Lung (tissue), 12 donors: ENCODE data around the gene PEX13. TPM values are rescaled to one million over a fixed set of nuclear protein-coding genes. Genes with fewer than 3 reads are reported as not detected.
"Not testable (repeated sequence)": the region's sequence is repeated elsewhere in the genome, so short reads cannot be mapped to it uniquely, and the experiment has no call there.

Experiments
- ATAC-seq: fragments of 200-7000 bp; cut with Tn5 transposase; one replicate; pipeline ENCODE4 v1.9.1; 2020; ENCODE audit warnings: moderate number of reproducible peaks; ENCODE audit not compliant: insufficient read depth, low FRiP score
- DNase-seq, 3 donors: peaks; one replicate each; pipeline ENCODE4 v3.0.0-alpha.2; 2013 to 2017
- H3K27ac ChIP-seq, 2 donors: one replicate each; pipeline ENCODE4 v1.5.1; 2013; ENCODE audit warnings: mild to moderate bottlenecking in 2 of 2, moderate library complexity in 2 of 2, control low read depth in 1 of 2, inconsistent platforms in 1 of 2, low read depth in 1 of 2, low read length in 1 of 2
- H3K27me3 ChIP-seq, 3 donors: one replicate each; pipeline ENCODE4 v1.5.1; 2013; ENCODE audit warnings: low read length in 2 of 3; ENCODE audit not compliant: control insufficient read depth in 3 of 3, insufficient read depth in 3 of 3
- H3K36me3 ChIP-seq, 4 donors: one replicate each; pipeline ENCODE4 v1.5.1; 2013; ENCODE audit warnings: low read length in 4 of 4, mild to moderate bottlenecking in 1 of 4, moderate library complexity in 1 of 4; ENCODE audit not compliant: control insufficient read depth in 4 of 4, insufficient read depth in 4 of 4
- H3K4me1 ChIP-seq, 5 donors: one replicate each; pipeline ENCODE4 v1.5.1; 2013; ENCODE audit warnings: low read length in 5 of 5, mild to moderate bottlenecking in 2 of 5, moderate library complexity in 1 of 5; ENCODE audit not compliant: control insufficient read depth in 5 of 5, insufficient read depth in 5 of 5
- H3K4me3 ChIP-seq: one replicate; pipeline ENCODE4 v1.5.1; 2013; ENCODE audit warnings: mild to moderate bottlenecking, control low read depth, moderate library complexity
- H3K9ac ChIP-seq, 2 donors: one replicate each; pipeline ENCODE4 v1.5.1; 2013; ENCODE audit warnings: low read length in 2 of 2, control low read depth in 1 of 2; ENCODE audit not compliant: insufficient read depth in 1 of 2
- H3K9me3 ChIP-seq, 4 donors: one replicate each; pipeline ENCODE4 v1.5.1; 2013; ENCODE audit warnings: low read length in 3 of 4, mild to moderate bottlenecking in 1 of 4, moderate library complexity in 1 of 4; ENCODE audit not compliant: control insufficient read depth in 4 of 4, insufficient read depth in 3 of 4
- WGBS, 2 donors: extraction: QIAGEN DNeasy Blood & Tissue Kit; methylation state at CpG; one replicate each; pipeline ENCODE4 v1.1.7; 2013; 5-methylcytosine and 5-hydroxymethylcytosine counted together
- polyA plus RNA-seq, 2 donors: library from polyadenylated mRNA; stranded (reverse); fragments of 200-250 nt; gene quantifications; one replicate each; pipeline ENCODE4 v1.2.1, GENCODE V29; 2013
- total RNA-seq, 2 donors: library from RNA; depleted of rRNA in 1 of 2; stranded (reverse); fragments of >200 nt in 1 of 2; gene quantifications; one replicate each; pipeline ENCODE4 v1.2.1, GENCODE V29; 2014 to 2021
- TF ChIP-seq, protein P1 (sequence below): IDR thresholded peaks from 2 replicates; pipeline ENCODE4 v1.5.1; 2012; ENCODE audit warnings: mild to moderate bottlenecking; ENCODE audit errors: control extremely low read depth, extremely low read depth
- donor health status: control.
- donor health status: control.
- donor health status: Bipolar disorder and iron deficiency.
- donor health status: healthy.
- donor health status: DM: yes; HTN: yes; CAD: no.

PEX13 gene
- total and polyA plus RNA-seq, 4 donors = 11.1 to 45.1 (median 17.3) TPM

DNA sequence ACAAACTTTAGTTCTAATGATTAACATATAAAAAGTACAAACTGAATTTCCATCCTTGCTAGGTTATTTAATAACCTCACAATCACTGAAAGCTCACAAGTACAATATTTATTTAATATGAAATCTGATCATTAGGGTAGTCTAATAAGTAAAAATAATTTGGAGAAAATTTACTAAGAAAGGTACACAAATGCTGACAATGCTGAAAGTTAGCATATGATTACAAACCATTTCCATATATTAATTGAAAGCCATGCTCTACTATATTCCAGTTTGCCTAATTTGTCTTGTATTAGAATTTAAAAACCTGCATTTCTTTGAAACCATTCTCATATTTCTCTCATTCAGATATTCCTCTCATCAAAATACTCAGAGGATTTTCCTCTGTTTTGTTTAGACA, 8.2 kb upstream of the PEX13 start:
- H3K27me3 ChIP-seq = no peaks in the 10 kb centered on the region
- DNase-seq = no peak

GRCh38 chr2:61011678-61012077, 5.8 kb upstream of the PEX13 start:
- DNase-seq = no peak
- Histone ChIP-seq H3K4me3 (no peak overlapping the region), H3K4me1 (peaks cover 0 to 7% (median 1%) of the 10 kb centered on the region in 5 donors), H3K27ac (no peak overlapping the region), H3K9ac (no peak overlapping the region), H3K36me3 (no peaks in the 10 kb centered on the region), H3K27me3 (no peaks in the 10 kb centered on the region), H3K9me3 (no peaks in the 10 kb centered on the region)
- WGBS, 2 donors = 45 to 69% methylated on average over 1 of the region's 1 CpG
- TF ChIP-seq, protein P1, sequence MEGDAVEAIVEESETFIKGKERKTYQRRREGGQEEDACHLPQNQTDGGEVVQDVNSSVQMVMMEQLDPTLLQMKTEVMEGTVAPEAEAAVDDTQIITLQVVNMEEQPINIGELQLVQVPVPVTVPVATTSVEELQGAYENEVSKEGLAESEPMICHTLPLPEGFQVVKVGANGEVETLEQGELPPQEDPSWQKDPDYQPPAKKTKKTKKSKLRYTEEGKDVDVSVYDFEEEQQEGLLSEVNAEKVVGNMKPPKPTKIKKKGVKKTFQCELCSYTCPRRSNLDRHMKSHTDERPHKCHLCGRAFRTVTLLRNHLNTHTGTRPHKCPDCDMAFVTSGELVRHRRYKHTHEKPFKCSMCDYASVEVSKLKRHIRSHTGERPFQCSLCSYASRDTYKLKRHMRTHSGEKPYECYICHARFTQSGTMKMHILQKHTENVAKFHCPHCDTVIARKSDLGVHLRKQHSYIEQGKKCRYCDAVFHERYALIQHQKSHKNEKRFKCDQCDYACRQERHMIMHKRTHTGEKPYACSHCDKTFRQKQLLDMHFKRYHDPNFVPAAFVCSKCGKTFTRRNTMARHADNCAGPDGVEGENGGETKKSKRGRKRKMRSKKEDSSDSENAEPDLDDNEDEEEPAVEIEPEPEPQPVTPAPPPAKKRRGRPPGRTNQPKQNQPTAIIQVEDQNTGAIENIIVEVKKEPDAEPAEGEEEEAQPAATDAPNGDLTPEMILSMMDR = no peak
- ATAC-seq = no peak

More for the DNA sequence above, 8.2 kb upstream of the PEX13 start:
- Histone ChIP-seq H3K9me3 (no peaks in the 10 kb centered on the region), H3K36me3 (no peaks in the 10 kb centered on the region), H3K4me3 (no peak overlapping the region), H3K27ac (no peak overlapping the region), H3K4me1 (peaks cover 0 to 1% (median 0%) of the 10 kb centered on the region in 5 donors), H3K9ac (no peak overlapping the region)
- no peak for ATAC-seq
- TF ChIP-seq, protein P1 = no peak

GRCh38 chr2:61012303-61012702, 5.2 kb upstream of the PEX13 start:
- not testable (repeated sequence) for H3K27me3 ChIP-seq, H3K36me3 ChIP-seq, H3K4me3 ChIP-seq, H3K27ac ChIP-seq, H3K4me1 ChIP-seq, DNase-seq, H3K9ac ChIP-seq, ATAC-seq, H3K9me3 ChIP-seq
- 70 to 76% methylated on average over 2 of the region's 2 CpGs for WGBS, 2 donors

- Histone ChIP-seq H3K27ac (no peak overlapping the region), H3K36me3 (no peaks in the 10 kb centered on the region), H3K9ac (no peak overlapping the region), H3K9me3 (no peaks in the 10 kb centered on the region), H3K4me1 (peaks cover 0 to 8% (median 1%) of the 10 kb centered on the region in 5 donors), H3K4me3 (no peak overlapping the region), H3K27me3 (no peaks in the 10 kb centered on the region)
- ATAC-seq (no peak), DNase-seq (no peak)
- WGBS, 2 donors = 61 to 78% methylated on average over 3 of the region's 3 CpGs
- TF ChIP-seq, protein P1 = no peak
These were observed 4.1 kb upstream of the PEX13 start for GRCh38 chr2:61013382-61013781.
